Stimulated activated CD8-positive, alpha-beta memory T cell treated with anti-CD3 and anti-CD28 coated beads, Interleukin-12 subunit alpha, Interleukin-12 subunit beta, amount 100 ng/mL, for 1 hour (primary cell): Measurements from ENCODE around the gene NIFK.
A peak's percentile ranks its signal among the peaks of the same experiment; 100 is the strongest.

Experiments
- DNase-seq: peaks from one replicate; pipeline ENCODE4 v3.0.0-alpha.2; 2020; ENCODE audit warnings: low read depth

NIFK gene

GRCh38 chr2:121736462-121737336, at the start of gene NIFK:
TSS of gene NIFK (minus strand) at chr2:121736875. CDS start at chr2:121736850, 25 bp downstream.
- DNase-seq, result peak; percentile 100

GRCh38 chr2:121783180-121783579, 46.5 kb upstream of the NIFK start:
- no peak for DNase-seq

- no peak for DNase-seq
These were observed 42.2 kb upstream of the NIFK start for GRCh38 chr2:121778741-121779487.

- no peak for DNase-seq
These were observed 41.0 kb upstream of the NIFK start for GRCh38 chr2:121777699-121778058.

- no peak for DNase-seq
These were observed 40.4 kb upstream of the NIFK start for GRCh38 chr2:121776885-121777698.

- no peak for DNase-seq
These were observed 39.7 kb upstream of the NIFK start for GRCh38 chr2:121776361-121776760.

- DNase-seq, result no peak
These were observed 37.6 kb upstream of the NIFK start for GRCh38 chr2:121774235-121774634.

- no peak for DNase-seq
These were observed 35.5 kb upstream of the NIFK start for GRCh38 chr2:121771976-121772742.

- no peak for DNase-seq
These were observed 31.6 kb upstream of the NIFK start for GRCh38 chr2:121768143-121768755.

GRCh38 chr2:121766624-121767023, 29.9 kb upstream of the NIFK start:
- DNase-seq, result no peak

GRCh38 chr2:121764681-121765228, 28.1 kb upstream of the NIFK start:
- DNase-seq, result no peak

- peak; percentile 95 for DNase-seq
These were observed 18.8 kb upstream of the NIFK start, which contains the start of gene TSN for GRCh38 chr2:121755237-121756111. TSS of gene TSN (plus strand) at chr2:121755651. CDS start at chr2:121755780, 129 bp downstream.

- DNase-seq, result no peak
These were observed 18.2 kb upstream of the NIFK start for GRCh38 chr2:121754851-121755236.

GRCh38 chr2:121748202-121748601, 11.5 kb upstream of the NIFK start:
- DNase-seq, result no peak

- DNase-seq, result no peak
These were observed 9.4 kb upstream of the NIFK start for GRCh38 chr2:121746071-121746578.

GRCh38 chr2:121741450-121741849, 4.8 kb upstream of the NIFK start:
- no peak for DNase-seq

GRCh38 chr2:121740973-121741372, 4.3 kb upstream of the NIFK start:
- DNase-seq, result no peak

- DNase-seq, result no peak
These were observed 574 bp downstream of the NIFK start for GRCh38 chr2:121736140-121736461.

GRCh38 chr2:121735518-121736074, 1.1 kb downstream of the NIFK start:
- DNase-seq, result no peak
